ENCODE measurements around the gene CTNND2.

CTNND2 gene

DNA sequence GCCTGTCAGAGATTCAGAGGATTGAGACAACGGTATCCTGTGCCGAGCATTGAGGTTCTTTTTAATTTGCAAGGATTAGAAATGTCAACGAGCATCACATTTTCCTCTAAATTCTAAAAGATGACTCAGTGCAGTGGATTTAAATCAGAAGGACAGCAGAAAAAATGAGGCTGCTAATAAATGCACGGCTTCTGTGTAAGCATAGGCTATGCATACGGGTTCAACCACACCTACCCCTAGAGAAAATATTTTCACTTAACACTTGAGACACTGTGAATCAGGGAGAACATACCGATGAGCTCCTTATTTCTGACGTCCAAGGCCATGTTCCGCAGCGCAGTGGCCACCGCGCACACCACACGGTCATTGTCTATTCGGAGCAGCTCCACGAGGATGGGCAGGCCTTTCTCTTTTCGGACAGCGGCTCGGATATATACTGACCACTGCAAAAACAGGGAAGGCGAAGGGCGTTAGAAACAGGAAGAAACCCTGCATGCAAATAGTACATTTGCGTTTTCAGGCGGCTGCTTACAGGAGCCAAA lies 821.8 kb downstream of the CTNND2 start:
- H4K20me1 ChIP-seq (ENCODE audit: insufficient read depth, low read length) = no peaks in the 10 kb centered on the region

DNA sequence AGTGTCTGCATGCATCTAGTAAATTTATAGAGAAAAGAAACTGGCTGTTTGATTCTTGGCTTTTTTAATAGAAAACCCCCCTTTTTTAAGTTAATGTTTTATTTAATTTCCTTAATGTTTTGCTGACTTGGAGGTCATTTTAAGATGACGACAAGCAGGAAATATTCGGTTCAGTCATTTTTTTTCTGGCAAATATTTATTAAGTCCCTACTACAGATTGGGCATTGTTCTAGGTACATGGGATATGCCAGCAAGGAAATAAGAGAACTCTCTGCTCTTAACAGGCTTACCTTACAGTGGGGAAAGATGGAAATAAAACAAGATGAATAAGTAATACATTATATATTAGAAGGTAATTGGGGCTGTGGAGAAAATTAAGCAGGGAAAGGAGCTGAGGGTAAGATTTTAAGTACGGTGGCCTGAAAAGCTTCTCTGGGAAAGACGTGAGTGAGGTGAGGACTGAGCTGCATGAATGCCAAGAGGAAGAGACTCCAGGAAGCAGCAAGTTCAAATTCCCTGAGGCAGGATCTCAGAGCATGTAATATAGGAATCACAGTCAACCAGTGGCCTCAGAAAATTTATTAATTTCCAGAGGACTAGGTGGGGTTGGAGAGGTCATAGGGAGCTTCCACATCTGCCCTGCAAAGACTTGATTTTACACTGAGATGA lies 827.2 kb downstream of the CTNND2 start:
- Histone ChIP-seq H3K9me3 (replicated peaks; ENCODE audit: insufficient read depth, low read length) (no peaks in the 10 kb centered on the region), H3K79me2 (ENCODE audit: low read length) (no peaks in the 10 kb centered on the region), H4K20me1 (ENCODE audit: insufficient read depth, low read length) (no peaks in the 10 kb centered on the region), H3K4me3 (ENCODE audit: low read length) (no peak overlapping the region), H3K27me3 (replicated peaks; ENCODE audit: insufficient read depth, low read length) (no peaks in the 10 kb centered on the region), H3K36me3 (replicated peaks; ENCODE audit: insufficient read depth, low read length) (no peaks in the 10 kb centered on the region), H3K9ac (ENCODE audit: low read length) (no peak overlapping the region), H3K9me2 (replicated peaks; ENCODE audit: insufficient read depth, low read length) (no peaks in the 10 kb centered on the region), H3K4me2 (ENCODE audit: low read depth, low read length) (no peak overlapping the region), H3F3A (ENCODE audit: insufficient read depth, low read length) (no peaks in the 10 kb centered on the region), H2AFZ (ENCODE audit: low read length) (no peak overlapping the region), H3K27ac (ENCODE audit: low read length) (no peak overlapping the region), H3K4me1 (ENCODE audit: low read length) (no peaks in the 10 kb centered on the region)
- TF ChIP-seq EZH2phosphoT487 (IDR thresholded peaks at IDR 0.05; ENCODE audit: low read length) (no peak), EZH2 (optimal IDR thresholded peaks at IDR 0.05; ENCODE audit: low read depth, low read length) (no peak)
- TF ChIP-seq, protein P1, sequence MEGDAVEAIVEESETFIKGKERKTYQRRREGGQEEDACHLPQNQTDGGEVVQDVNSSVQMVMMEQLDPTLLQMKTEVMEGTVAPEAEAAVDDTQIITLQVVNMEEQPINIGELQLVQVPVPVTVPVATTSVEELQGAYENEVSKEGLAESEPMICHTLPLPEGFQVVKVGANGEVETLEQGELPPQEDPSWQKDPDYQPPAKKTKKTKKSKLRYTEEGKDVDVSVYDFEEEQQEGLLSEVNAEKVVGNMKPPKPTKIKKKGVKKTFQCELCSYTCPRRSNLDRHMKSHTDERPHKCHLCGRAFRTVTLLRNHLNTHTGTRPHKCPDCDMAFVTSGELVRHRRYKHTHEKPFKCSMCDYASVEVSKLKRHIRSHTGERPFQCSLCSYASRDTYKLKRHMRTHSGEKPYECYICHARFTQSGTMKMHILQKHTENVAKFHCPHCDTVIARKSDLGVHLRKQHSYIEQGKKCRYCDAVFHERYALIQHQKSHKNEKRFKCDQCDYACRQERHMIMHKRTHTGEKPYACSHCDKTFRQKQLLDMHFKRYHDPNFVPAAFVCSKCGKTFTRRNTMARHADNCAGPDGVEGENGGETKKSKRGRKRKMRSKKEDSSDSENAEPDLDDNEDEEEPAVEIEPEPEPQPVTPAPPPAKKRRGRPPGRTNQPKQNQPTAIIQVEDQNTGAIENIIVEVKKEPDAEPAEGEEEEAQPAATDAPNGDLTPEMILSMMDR (IDR thresholded peaks at IDR 0.05; ENCODE audit: low read length) = no peak
- no peak for DNase-seq

More for the DNA sequence above, 821.8 kb downstream of the CTNND2 start:
- no peak for DNase-seq
- Histone ChIP-seq H3K9me3 (replicated peaks; ENCODE audit: insufficient read depth, low read length) (no peaks in the 10 kb centered on the region), H2AFZ (ENCODE audit: low read length) (no peak overlapping the region), H3K4me3 (ENCODE audit: low read length) (no peak overlapping the region), H3F3A (ENCODE audit: insufficient read depth, low read length) (no peaks in the 10 kb centered on the region), H3K9ac (ENCODE audit: low read length) (no peak overlapping the region), H3K9me2 (replicated peaks; ENCODE audit: insufficient read depth, low read length) (no peaks in the 10 kb centered on the region), H3K27ac (ENCODE audit: low read length) (no peak overlapping the region), H3K27me3 (replicated peaks; ENCODE audit: insufficient read depth, low read length) (no peaks in the 10 kb centered on the region), H3K4me1 (ENCODE audit: low read length) (no peaks in the 10 kb centered on the region), H3K36me3 (replicated peaks; ENCODE audit: insufficient read depth, low read length) (no peaks in the 10 kb centered on the region), H3K79me2 (ENCODE audit: low read length) (no peaks in the 10 kb centered on the region), H3K4me2 (ENCODE audit: low read depth, low read length) (no peak overlapping the region)
- no peak for TF ChIP-seq EZH2 (optimal IDR thresholded peaks at IDR 0.05; ENCODE audit: low read depth, low read length)
- TF ChIP-seq, protein P1 (IDR thresholded peaks at IDR 0.05; ENCODE audit: low read length) = no peak
- TF ChIP-seq EZH2phosphoT487 (IDR thresholded peaks at IDR 0.05; ENCODE audit: low read length) = no peak

GRCh38 chr5:11075035-11075805 lies 829.0 kb downstream of the CTNND2 start:
- TF ChIP-seq EZH2 (optimal IDR thresholded peaks at IDR 0.05; ENCODE audit: low read depth, low read length) = no peak
- TF ChIP-seq, protein P1 (IDR thresholded peaks at IDR 0.05; ENCODE audit: low read length) = no peak
- no peak for TF ChIP-seq EZH2phosphoT487 (IDR thresholded peaks at IDR 0.05; ENCODE audit: low read length)
- H3K9me3 ChIP-seq (replicated peaks; ENCODE audit: insufficient read depth, low read length) = no peaks in the 10 kb centered on the region
- no peak overlapping the region for H2AFZ ChIP-seq (ENCODE audit: low read length)
- DNase-seq = no peak
- no peak overlapping the region for H3K27ac ChIP-seq (ENCODE audit: low read length)
- H3K4me1 ChIP-seq (ENCODE audit: low read length) = no peaks in the 10 kb centered on the region
- H3F3A ChIP-seq (ENCODE audit: insufficient read depth, low read length) = no peaks in the 10 kb centered on the region
- no peaks in the 10 kb centered on the region for H3K9me2 ChIP-seq (replicated peaks; ENCODE audit: insufficient read depth, low read length)
- no peak overlapping the region for H3K4me3 ChIP-seq (ENCODE audit: low read length)
- H3K36me3 ChIP-seq (replicated peaks; ENCODE audit: insufficient read depth, low read length) = no peaks in the 10 kb centered on the region
- no peaks in the 10 kb centered on the region for H3K79me2 ChIP-seq (ENCODE audit: low read length)
- H3K9ac ChIP-seq (ENCODE audit: low read length) = no peak overlapping the region
- H4K20me1 ChIP-seq (ENCODE audit: insufficient read depth, low read length) = no peaks in the 10 kb centered on the region
- H3K4me2 ChIP-seq (ENCODE audit: low read depth, low read length) = no peak overlapping the region
- no peaks in the 10 kb centered on the region for H3K27me3 ChIP-seq (replicated peaks; ENCODE audit: insufficient read depth, low read length)
